ENCODE results near the gene RBFOX2. TPM values are rescaled to one million over a fixed set of nuclear protein-coding genes. Genes with fewer than 3 reads are reported as not detected.

Gene RBFOX2
- total and polyA plus RNA-seq, 8 donors = 12.9 to 33.7 (median 16.7) TPM

DNA sequence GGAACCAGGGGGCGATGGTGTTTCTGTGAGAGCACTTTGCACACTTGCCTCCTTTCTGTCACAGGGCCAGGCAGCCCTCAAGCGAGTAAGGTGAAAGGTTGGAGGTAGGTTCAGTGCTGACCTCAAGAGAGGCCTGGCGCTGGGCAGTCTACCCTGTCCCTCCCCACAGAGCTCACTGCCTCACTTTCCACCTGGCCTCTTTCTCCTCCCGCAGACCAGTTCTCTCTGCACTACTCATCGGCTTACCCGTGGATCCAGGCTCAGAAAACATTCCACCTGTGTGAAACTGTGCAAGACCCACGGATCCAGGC is 294.2 kb downstream of the RBFOX2 start:
- no peak for DNase-seq
- FAIRE-seq = no peak
- Histone ChIP-seq H3K4me1 (peaks cover 9 to 19% (median 18%) of the 10 kb centered on the region in 3 donors), H3K27ac (peak overlapping the region in 3 of 4 donors; percentile 15 to 24 (median 23)), H3K27me3 (no peaks in the 10 kb centered on the region), H3K9me3 (no peaks in the 10 kb centered on the region), H3K36me3 (no peaks in the 10 kb centered on the region), H3K4me3 (no peak overlapping the region)
- WGBS, 2 donors = 71 to 79% methylated on average over 7 of the region's 7 CpGs
- peak in 1 of 4 donors; percentile 8 for ATAC-seq
- intact Hi-C loops (cut with DNase I) = no loop called here
- TF ChIP-seq, protein P1, sequence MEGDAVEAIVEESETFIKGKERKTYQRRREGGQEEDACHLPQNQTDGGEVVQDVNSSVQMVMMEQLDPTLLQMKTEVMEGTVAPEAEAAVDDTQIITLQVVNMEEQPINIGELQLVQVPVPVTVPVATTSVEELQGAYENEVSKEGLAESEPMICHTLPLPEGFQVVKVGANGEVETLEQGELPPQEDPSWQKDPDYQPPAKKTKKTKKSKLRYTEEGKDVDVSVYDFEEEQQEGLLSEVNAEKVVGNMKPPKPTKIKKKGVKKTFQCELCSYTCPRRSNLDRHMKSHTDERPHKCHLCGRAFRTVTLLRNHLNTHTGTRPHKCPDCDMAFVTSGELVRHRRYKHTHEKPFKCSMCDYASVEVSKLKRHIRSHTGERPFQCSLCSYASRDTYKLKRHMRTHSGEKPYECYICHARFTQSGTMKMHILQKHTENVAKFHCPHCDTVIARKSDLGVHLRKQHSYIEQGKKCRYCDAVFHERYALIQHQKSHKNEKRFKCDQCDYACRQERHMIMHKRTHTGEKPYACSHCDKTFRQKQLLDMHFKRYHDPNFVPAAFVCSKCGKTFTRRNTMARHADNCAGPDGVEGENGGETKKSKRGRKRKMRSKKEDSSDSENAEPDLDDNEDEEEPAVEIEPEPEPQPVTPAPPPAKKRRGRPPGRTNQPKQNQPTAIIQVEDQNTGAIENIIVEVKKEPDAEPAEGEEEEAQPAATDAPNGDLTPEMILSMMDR (IDR thresholded peaks at IDR 0.05) = no peak

DNA sequence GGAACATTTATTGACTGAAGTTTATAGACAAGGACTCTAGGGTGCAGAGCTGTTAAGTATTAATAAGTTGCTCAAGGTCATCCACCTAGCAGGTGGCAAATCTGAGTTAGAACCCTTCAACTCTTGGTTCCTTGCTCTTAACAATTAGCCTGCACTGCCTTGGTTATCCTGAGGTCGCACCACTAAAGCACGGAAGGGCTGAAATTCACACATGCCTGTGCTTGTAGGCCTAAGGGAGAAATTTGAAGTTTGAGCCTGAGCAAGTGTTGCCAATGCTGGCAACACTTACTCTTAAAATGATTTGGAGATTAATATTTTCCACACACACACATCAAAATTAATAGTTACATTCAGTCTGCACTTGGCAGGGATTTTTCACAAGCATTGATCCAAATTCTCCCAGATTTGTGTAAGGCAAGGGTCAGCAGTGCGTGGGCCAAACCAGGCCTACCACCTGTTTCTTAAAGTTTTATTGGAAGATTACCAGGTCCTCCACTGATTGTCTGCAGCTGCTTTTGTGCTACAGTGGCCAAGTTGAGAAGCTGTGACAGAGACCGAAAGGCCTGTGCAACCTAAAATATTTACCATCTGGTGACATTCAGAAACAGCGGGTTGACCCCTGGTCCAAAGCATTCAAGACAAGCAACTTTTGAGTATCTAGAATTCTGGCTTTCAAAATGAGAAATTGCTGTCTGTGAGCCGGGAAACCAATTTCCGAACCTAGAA is 294.7 kb downstream of the RBFOX2 start:
- DNase-seq (peak in 3 of 6 donors; percentile 11 to 28 (median 22)), ATAC-seq (peak; percentile 67 to 87 (median 75)), FAIRE-seq (no peak)
- intact Hi-C loops (cut with DNase I) = no loop called here
- Histone ChIP-seq H3K27ac (peak overlapping the region in 3 of 4 donors; percentile 15 to 24 (median 23)), H3K9me3 (no peaks in the 10 kb centered on the region), H3K36me3 (no peaks in the 10 kb centered on the region), H3K27me3 (no peaks in the 10 kb centered on the region), H3K4me3 (no peak overlapping the region), H3K4me1 (peaks cover 9 to 19% (median 18%) of the 10 kb centered on the region in 3 donors)
- WGBS, 2 donors = 33 to 39% methylated on average over 7 of the region's 7 CpGs
- TF ChIP-seq, protein P1 (IDR thresholded peaks at IDR 0.05) = peak in 1 of 4 donors; percentile 11

- intact Hi-C loops (cut with DNase I) = no loop called here
- ATAC-seq (peak in 1 of 4 donors; percentile 10), FAIRE-seq (no peak), DNase-seq (no peak)
- TF ChIP-seq, protein P1 (IDR thresholded peaks at IDR 0.05) = no peak
- Histone ChIP-seq H3K4me3 (no peak overlapping the region), H3K27me3 (no peaks in the 10 kb centered on the region), H3K9me3 (no peaks in the 10 kb centered on the region), H3K4me1 (peaks cover 9 to 19% (median 18%) of the 10 kb centered on the region in 3 donors), H3K36me3 (no peaks in the 10 kb centered on the region), H3K27ac (peak overlapping the region in 1 of 4 donors; percentile 23)
- 88 to 93% methylated on average over 10 of the region's 10 CpGs for WGBS, 2 donors
These were observed 295.6 kb downstream of the RBFOX2 start for GRCh38 chr22:35733036-35733435.

- 94 to 97% methylated on average over 9 of the region's 9 CpGs for WGBS, 2 donors
- Histone ChIP-seq H3K9me3 (no peaks in the 10 kb centered on the region), H3K4me1 (peaks cover 9 to 19% (median 18%) of the 10 kb centered on the region in 3 donors), H3K36me3 (no peaks in the 10 kb centered on the region), H3K4me3 (no peak overlapping the region), H3K27me3 (no peaks in the 10 kb centered on the region), H3K27ac (no peak overlapping the region)
- FAIRE-seq (no peak), ATAC-seq (no peak), DNase-seq (no peak)
- intact Hi-C loops (cut with DNase I) = no loop called here
- TF ChIP-seq, protein P1 (IDR thresholded peaks at IDR 0.05) = no peak
These were observed 296.5 kb downstream of the RBFOX2 start for GRCh38 chr22:35732116-35732515.

DNA sequence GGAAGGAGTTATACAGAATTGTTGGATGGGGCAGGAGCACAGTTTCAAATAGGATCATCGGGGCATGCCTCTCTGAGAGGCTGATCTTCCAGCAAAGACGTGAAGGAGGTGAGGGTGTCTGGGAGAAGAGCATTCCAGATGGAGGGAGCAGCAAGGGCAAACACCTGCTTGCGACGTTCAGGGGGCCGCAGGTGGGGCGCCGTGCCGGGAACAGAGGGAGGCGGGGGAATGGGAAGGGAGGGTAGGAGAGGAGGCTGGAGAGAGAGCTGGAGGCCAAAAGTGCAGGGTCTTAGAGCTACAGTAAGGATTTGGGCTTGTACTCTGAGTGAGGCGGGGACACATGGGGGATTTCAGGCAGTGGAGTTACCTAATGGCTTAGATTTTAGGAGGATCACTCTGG is 297.3 kb downstream of the RBFOX2 start:
- Histone ChIP-seq H3K9me3 (no peaks in the 10 kb centered on the region), H3K4me1 (peaks cover 9 to 19% (median 18%) of the 10 kb centered on the region in 3 donors), H3K36me3 (no peaks in the 10 kb centered on the region), H3K27me3 (no peaks in the 10 kb centered on the region), H3K4me3 (no peak overlapping the region), H3K27ac (no peak overlapping the region)
- WGBS, 2 donors = 88% methylated on average over 10 of the region's 10 CpGs
- TF ChIP-seq, protein P1 (IDR thresholded peaks at IDR 0.05) = no peak
- DNase-seq (no peak), ATAC-seq (no peak), FAIRE-seq (no peak)
- intact Hi-C loops (cut with DNase I) = no loop called here

All from pancreas (tissue), 10 donors.